DMS53 treated with DMSO at 0.1 percent for 48 hours (cell line): ENCODE data around the gene GALR3.

Source experiments
- DNase-seq: peaks from one replicate; lab custom pipeline; 2025; ENCODE audit not compliant: unreplicated experiment; lab: John Stamatoyannopoulos, UW

GALR3 gene

GRCh38 chr22:37822079-37822833 lies 926 bp upstream of the GALR3 start:
- DNase-seq = no peak

- no peak for DNase-seq
These were observed 1.8 kb downstream of the GALR3 start for GRCh38 chr22:37824674-37825641.

GRCh38 chr22:37827056-37827455 lies 3.9 kb downstream of the GALR3 start:
- DNase-seq = no peak

- no peak for DNase-seq
These were observed 7.1 kb downstream of the GALR3 start for GRCh38 chr22:37830093-37830842.

GRCh38 chr22:37831472-37831871 lies 8.3 kb downstream of the GALR3 start:
- no peak for DNase-seq

- no peak for DNase-seq
These were observed 9.1 kb downstream of the GALR3 start for GRCh38 chr22:37832022-37832857.

- DNase-seq = no peak
These were observed 19.0 kb downstream of the GALR3 start for GRCh38 chr22:37842015-37842793.

GRCh38 chr22:37843741-37844089 lies 20.5 kb downstream of the GALR3 start:
- no peak for DNase-seq

- no peak for DNase-seq
These were observed 21.7 kb downstream of the GALR3 start for GRCh38 chr22:37844904-37845329.

- no peak for DNase-seq
These were observed 23.3 kb downstream of the GALR3 start for GRCh38 chr22:37846433-37846832.

- no peak for DNase-seq
These were observed 25.5 kb downstream of the GALR3 start for GRCh38 chr22:37848587-37849088.

GRCh38 chr22:37849089-37849751 lies 26.0 kb downstream of the GALR3 start, which contains the start of gene EIF3L:
Gene EIF3L (plus strand): TSS chr22:37849419. CDS start chr22:37849450, 31 bp downstream.
- peak; percentile 46 for DNase-seq

- DNase-seq = no peak
These were observed 27.6 kb downstream of the GALR3 start for GRCh38 chr22:37850801-37851200.

GRCh38 chr22:37852418-37852817 lies 29.2 kb downstream of the GALR3 start:
- DNase-seq = no peak

GRCh38 chr22:37854946-37855345 lies 31.8 kb downstream of the GALR3 start:
- no peak for DNase-seq

GRCh38 chr22:37855462-37855861 lies 32.3 kb downstream of the GALR3 start:
- DNase-seq = no peak

- DNase-seq = no peak
These were observed 37.7 kb downstream of the GALR3 start for GRCh38 chr22:37860796-37861421.

GRCh38 chr22:37862570-37863325 lies 39.6 kb downstream of the GALR3 start:
- no peak for DNase-seq
